ENCODE measurements around the gene TESK2.
A peak's percentile ranks its signal among the peaks of the same experiment; 100 is the strongest.
"Not testable (repeated sequence)": the region's sequence is repeated elsewhere in the genome, so short reads cannot be mapped to it uniquely, and the experiment has no call there.

Gene TESK2

DNA sequence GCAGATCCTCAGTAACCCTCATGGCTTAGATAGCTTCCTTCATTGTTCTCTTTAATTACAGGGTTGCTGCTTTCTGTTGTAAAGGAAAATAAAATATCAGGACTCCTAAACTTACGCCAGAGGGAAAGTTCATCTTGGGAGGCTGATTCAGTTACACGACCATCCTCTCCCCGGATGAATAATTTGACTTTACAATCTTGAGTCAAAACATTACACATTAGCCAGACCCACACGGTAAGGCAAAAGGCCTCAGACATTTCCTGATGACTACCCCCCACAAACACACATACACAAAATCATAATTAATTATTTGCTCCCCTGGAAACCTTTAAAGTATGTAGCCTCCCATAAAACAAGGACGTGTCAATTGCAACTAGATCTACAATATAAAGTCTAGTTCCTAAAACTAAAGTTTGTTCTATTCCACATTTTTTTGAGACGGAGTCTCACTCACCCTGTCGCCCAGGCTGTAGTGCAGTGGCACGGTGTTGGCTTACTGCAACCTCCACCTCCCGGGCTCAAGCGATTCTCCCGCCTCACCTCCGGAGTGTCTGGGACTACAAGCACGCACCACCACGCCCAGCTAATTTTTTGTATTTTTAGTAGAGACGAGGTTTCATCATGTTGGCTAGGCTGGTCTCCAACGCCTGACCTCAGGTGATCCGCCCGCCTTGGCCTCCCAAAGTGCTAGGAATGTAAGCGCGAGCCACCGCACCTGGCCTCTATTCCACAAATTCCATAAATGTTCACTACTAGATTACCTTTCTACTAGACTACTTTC, 31.6 kb upstream of the TESK2 start:
- Histone ChIP-seq H3K4me1 (peaks cover 60% of the 10 kb centered on the region), H4K20me1 (peaks cover 41% of the 10 kb centered on the region), H3K36me3 (peaks cover 23% of the 10 kb centered on the region), H3K27me3 (no peaks in the 10 kb centered on the region), H3K27ac (peak overlapping the region; percentile 97), H3K4me2 (peak overlapping the region; percentile 79), H3K9me3 (no peaks in the 10 kb centered on the region), H3K4me3 (peak overlapping the region; percentile 92), H3K9ac (peak overlapping the region; percentile 98)
- no peak for TF ChIP-seq Cebpa-rat (IDR thresholded peaks at IDR 0.05)

- TF ChIP-seq Cebpa-rat (IDR thresholded peaks at IDR 0.05): no peak
- Histone ChIP-seq H3K4me3 (peak within 1 kb of the TSS; percentile 92), H3K36me3 (peaks cover 31% of the 10 kb centered on the region), H4K20me1 (peaks cover 50% of the 10 kb centered on the region), H3K9me3 (no peaks in the 10 kb centered on the region), H3K27me3 (no peaks in the 10 kb centered on the region), H3K9ac (peak within 1 kb of the TSS; percentile 98), H3K4me1 (peaks cover 64% of the 10 kb centered on the region), H3K27ac (peak within 1 kb of the TSS; percentile 97), H3K4me2 (peak within 1 kb of the TSS; percentile 90)
Measured at GRCh38 chr1:45521413-45522323, 30.7 kb upstream of the TESK2 start, which contains the start of gene PRDX1. Gene PRDX1, minus strand, starts transcription at chr1:45521884. Its CDS starts 2,841 bp downstream, at chr1:45519043.

DNA sequence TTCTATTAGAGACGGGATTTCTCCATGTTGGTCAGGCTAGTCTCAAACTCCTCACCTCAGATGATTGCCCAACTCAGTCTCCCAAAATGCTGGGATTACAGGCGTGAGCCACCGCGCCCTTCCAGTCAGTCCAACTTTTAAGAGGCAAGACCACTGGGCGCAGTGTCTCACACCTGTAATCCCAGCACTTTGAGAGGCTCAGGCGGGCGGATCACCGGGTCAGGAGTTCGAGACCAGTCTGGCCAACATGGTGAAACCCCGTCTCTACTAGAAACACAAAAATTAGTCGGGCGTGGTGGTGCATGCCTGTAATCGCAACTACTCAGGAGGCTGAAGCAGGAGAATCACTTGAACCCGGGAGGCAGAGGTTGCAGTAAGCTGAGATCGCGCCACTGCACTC, 28.8 kb upstream of the TESK2 start:
- Histone ChIP-seq H3K4me2 (peak overlapping the region; percentile 90), H4K20me1 (peaks cover 69% of the 10 kb centered on the region), H3K27ac (peak overlapping the region; percentile 97), H3K36me3 (peaks cover 50% of the 10 kb centered on the region), H3K9ac (peak overlapping the region; percentile 98), H3K4me3 (peak overlapping the region; percentile 92), H3K4me1 (peaks cover 64% of the 10 kb centered on the region)
- H3K27me3 ChIP-seq, H3K9me3 ChIP-seq: not testable (repeated sequence)

- Histone ChIP-seq H3K9ac (peak overlapping the region; percentile 98), H3K36me3 (peaks cover 59% of the 10 kb centered on the region), H3K27ac (peak overlapping the region; percentile 97)
Measured at GRCh38 chr1:45518910-45519309, 27.9 kb upstream of the TESK2 start.

DNA sequence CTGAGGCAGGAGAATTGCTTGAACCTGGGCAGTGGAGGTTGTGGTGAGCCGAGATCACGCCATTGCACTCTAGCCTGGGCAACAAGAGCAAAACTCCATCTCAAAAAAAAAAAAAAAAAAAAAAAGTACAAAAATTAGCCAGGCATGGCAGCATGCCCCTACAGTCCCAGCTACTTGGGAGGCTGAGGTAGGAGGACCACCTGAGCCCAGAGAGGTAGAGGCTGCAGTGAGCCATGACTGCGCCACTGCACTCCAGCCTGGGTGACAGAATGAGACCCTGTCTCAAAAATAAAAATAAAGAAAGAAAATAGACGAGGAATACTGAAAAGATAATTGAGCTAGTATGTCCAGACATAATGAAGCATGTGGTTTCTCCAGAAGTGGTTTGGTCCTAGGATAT, 27.4 kb upstream of the TESK2 start:
- H3K27me3 ChIP-seq, H3K9me3 ChIP-seq: not testable (repeated sequence)
- Histone ChIP-seq H3K4me3 (peak overlapping the region; percentile 92), H3K4me2 (peak overlapping the region; percentile 90), H3K36me3 (peaks cover 64% of the 10 kb centered on the region), H3K4me1 (peaks cover 63% of the 10 kb centered on the region), H3K27ac (peak overlapping the region; percentile 97), H4K20me1 (peaks cover 83% of the 10 kb centered on the region), H3K9ac (peak overlapping the region; percentile 98)

More at GRCh38 chr1:45518910-45519309, 27.9 kb upstream of the TESK2 start:
- Histone ChIP-seq H3K9me3 (no peaks in the 10 kb centered on the region), H3K4me3 (peak overlapping the region; percentile 92), H3K4me1 (peaks cover 64% of the 10 kb centered on the region), H4K20me1 (peaks cover 77% of the 10 kb centered on the region), H3K4me2 (peak overlapping the region; percentile 90), H3K27me3 (no peaks in the 10 kb centered on the region)
- TF ChIP-seq Cebpa-rat (IDR thresholded peaks at IDR 0.05): no peak

DNA sequence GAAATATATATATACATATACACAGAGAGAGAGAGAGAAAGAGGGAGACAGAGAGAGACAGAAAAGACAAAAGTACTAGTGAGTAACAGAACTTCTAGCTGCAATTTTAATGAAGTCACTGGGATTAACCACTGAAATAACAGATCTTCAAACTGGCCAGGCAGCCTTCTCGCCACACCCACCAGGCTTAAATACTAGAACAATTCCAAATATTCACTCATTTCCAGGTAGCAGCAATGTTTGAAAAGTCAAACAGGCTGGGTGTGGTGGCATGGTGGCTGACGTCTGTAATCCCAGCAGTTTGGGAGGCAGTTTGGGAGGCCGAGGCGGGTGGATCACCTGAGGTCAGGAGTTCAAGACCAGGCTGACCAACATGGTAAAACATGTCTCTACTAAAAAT, 25.5 kb upstream of the TESK2 start:
- H3K27ac ChIP-seq: peak overlapping the region; percentile 97
- H3K4me1 ChIP-seq: peaks cover 51% of the 10 kb centered on the region
- peaks cover 83% of the 10 kb centered on the region for H3K36me3 ChIP-seq
- H3K9me3 ChIP-seq: no peaks in the 10 kb centered on the region
- no peaks in the 10 kb centered on the region for H3K27me3 ChIP-seq
- no peak for TF ChIP-seq Cebpa-rat (IDR thresholded peaks at IDR 0.05)
- peak overlapping the region; percentile 98 for H3K9ac ChIP-seq
- peak overlapping the region; percentile 92 for H3K4me3 ChIP-seq
- peaks cover 100% of the 10 kb centered on the region for H4K20me1 ChIP-seq
- peak overlapping the region; percentile 90 for H3K4me2 ChIP-seq

- Histone ChIP-seq H3K27me3 (no peaks in the 10 kb centered on the region), H4K20me1 (peaks cover 100% of the 10 kb centered on the region), H3K9ac (peak overlapping the region; percentile 98), H3K4me3 (peak overlapping the region; percentile 92), H3K4me2 (peak overlapping the region; percentile 90), H3K4me1 (peaks cover 51% of the 10 kb centered on the region), H3K36me3 (peaks cover 88% of the 10 kb centered on the region), H3K9me3 (no peaks in the 10 kb centered on the region), H3K27ac (peak overlapping the region; percentile 97; the same call in 1 of the 2 replicates)
- no peak for TF ChIP-seq Cebpa-rat (IDR thresholded peaks at IDR 0.05)
Measured at GRCh38 chr1:45516036-45516435, 25.1 kb upstream of the TESK2 start.

GRCh38 chr1:45513532-45514260, 22.7 kb upstream of the TESK2 start:
- peaks cover 100% of the 10 kb centered on the region for H4K20me1 ChIP-seq
- peaks cover 100% of the 10 kb centered on the region for H3K36me3 ChIP-seq
- not testable (repeated sequence) for H3K4me3 ChIP-seq

GRCh38 chr1:45512641-45513054, 21.7 kb upstream of the TESK2 start:
- TF ChIP-seq Cebpa-rat (IDR thresholded peaks at IDR 0.05): no peak
- peaks cover 100% of the 10 kb centered on the region for H4K20me1 ChIP-seq

More at GRCh38 chr1:45513532-45514260, 22.7 kb upstream of the TESK2 start:
- Histone ChIP-seq H3K9ac (peak overlapping the region; percentile 27; the same call in 1 of the 2 replicates), H3K4me1 (peaks cover 51% of the 10 kb centered on the region)
- not testable (repeated sequence) for H3K4me2 ChIP-seq, H3K27ac ChIP-seq, H3K9me3 ChIP-seq, H3K27me3 ChIP-seq

More at GRCh38 chr1:45512641-45513054, 21.7 kb upstream of the TESK2 start:
- Histone ChIP-seq H3K4me3 (no peak overlapping the region), H3K36me3 (peaks cover 99% of the 10 kb centered on the region), H3K9ac (no peak overlapping the region), H3K9me3 (no peaks in the 10 kb centered on the region), H3K27ac (no peak overlapping the region), H3K27me3 (no peaks in the 10 kb centered on the region), H3K4me1 (peaks cover 42% of the 10 kb centered on the region), H3K4me2 (no peak overlapping the region)
